Osteoblast (primary cell): ENCODE data around the gene POLG2. TPM values are rescaled to one million over a fixed set of nuclear protein-coding genes. Genes with fewer than 3 reads are reported as not detected.
"Not testable (repeated sequence)": the region's sequence is repeated elsewhere in the genome, so short reads cannot be mapped to it uniquely, and the experiment has no call there.

Source experiments
- DNase-seq: peaks from one replicate; pipeline ENCODE4 v3.0.0; 2011; ENCODE audit warnings: low spot score, mixed read lengths; ENCODE audit not compliant: insufficient read length; ENCODE audit errors: missing footprints
- H2AFZ ChIP-seq: 2 replicates; pipeline ENCODE4 v1.6.0; 2011; ENCODE audit warnings: mild to moderate bottlenecking, low read length
- H3K27ac ChIP-seq: 2 replicates; pipeline ENCODE4 v1.5.1; 2011; ENCODE audit warnings: mild to moderate bottlenecking, low read depth, low read length, moderate library complexity
- H3K27me3 ChIP-seq: 2 replicates; pipeline ENCODE4 v1.6.0; 2012; ENCODE audit warnings: mild to moderate bottlenecking, control low read depth, inconsistent platforms, low read length, moderate library complexity; ENCODE audit not compliant: insufficient read depth
- H3K36me3 ChIP-seq: 2 replicates; pipeline ENCODE4 v1.5.1; 2011; ENCODE audit warnings: mild to moderate bottlenecking, low read length, control low read depth, moderate library complexity; ENCODE audit not compliant: insufficient read depth
- H3K4me1 ChIP-seq: 2 replicates; pipeline ENCODE4 v1.5.1; 2011; ENCODE audit warnings: mild to moderate bottlenecking, low read length, control low read depth, moderate library complexity; ENCODE audit not compliant: insufficient read depth
- H3K4me2 ChIP-seq: 2 replicates; pipeline ENCODE4 v1.6.0; 2011; ENCODE audit warnings: mild to moderate bottlenecking, low read length; ENCODE audit not compliant: insufficient read depth
- H3K4me3 ChIP-seq: fragments of 200-600 bp; sonication (generic); 3 replicates; pipeline ENCODE4 v1.5.1; 2012; ENCODE audit warnings: mild to moderate bottlenecking, low read length, inconsistent platforms; ENCODE audit not compliant: insufficient read depth
- H3K79me2 ChIP-seq: 2 replicates; pipeline ENCODE4 v1.6.0; 2012; ENCODE audit warnings: mild to moderate bottlenecking, low read length, control low read depth, inconsistent platforms; ENCODE audit not compliant: insufficient read depth
- H3K9me3 ChIP-seq: 2 replicates; pipeline ENCODE4 v1.5.1; 2011; ENCODE audit warnings: low read depth, low read length, control low read depth
- H4K20me1 ChIP-seq: 2 replicates; pipeline ENCODE4 v1.6.0; 2012; ENCODE audit warnings: mild to moderate bottlenecking, low read length, control low read depth; ENCODE audit not compliant: insufficient read depth
- CTCF ChIP-seq: IDR thresholded peaks from 2 replicates; pipeline ENCODE4 v1.5.1; 2011; ENCODE audit warnings: mild to moderate bottlenecking, low read depth, low read length, moderate library complexity; ENCODE audit errors: extremely low read depth
- total RNA-seq: library from RNA; depleted of rRNA; stranded (reverse); fragments of >200 nt; gene quantifications from 2 replicates; pipeline ENCODE4 v1.2.3, GENCODE V29; 2012

The POLG2 gene
- total RNA-seq, 1 donor = 7.2 TPM

GRCh38 chr17:64461788-64462187 is 35.1 kb downstream of the POLG2 start:
- H3K4me2 ChIP-seq = no peak overlapping the region
- H3K36me3 ChIP-seq = no peaks in the 10 kb centered on the region
- H3K4me1 ChIP-seq = peaks cover 19% of the 10 kb centered on the region
- no peaks in the 10 kb centered on the region for H4K20me1 ChIP-seq
- no peaks in the 10 kb centered on the region for H3K9me3 ChIP-seq
- no peak for DNase-seq
- H3K27me3 ChIP-seq = no peaks in the 10 kb centered on the region
- no peak overlapping the region for H2AFZ ChIP-seq
- H3K4me3 ChIP-seq = no peak overlapping the region
- H3K27ac ChIP-seq = no peak overlapping the region
- no peaks in the 10 kb centered on the region for H3K79me2 ChIP-seq
- no peak for TF ChIP-seq CTCF

- H3K9me3 ChIP-seq = no peaks in the 10 kb centered on the region
- no peaks in the 10 kb centered on the region for H3K27me3 ChIP-seq
- no peak for DNase-seq
- no peak for TF ChIP-seq CTCF
- no peaks in the 10 kb centered on the region for H4K20me1 ChIP-seq
- no peak overlapping the region for H3K4me2 ChIP-seq
- no peak overlapping the region for H2AFZ ChIP-seq
- H3K4me1 ChIP-seq = peaks cover 19% of the 10 kb centered on the region
- H3K79me2 ChIP-seq = no peaks in the 10 kb centered on the region
- no peak overlapping the region for H3K27ac ChIP-seq
- H3K4me3 ChIP-seq = no peak overlapping the region
- H3K36me3 ChIP-seq = no peaks in the 10 kb centered on the region
These were observed 35.9 kb downstream of the POLG2 start for GRCh38 chr17:64460955-64461354.

- H2AFZ ChIP-seq, H3K27me3 ChIP-seq: not testable (repeated sequence)
These were observed 37.0 kb downstream of the POLG2 start for GRCh38 chr17:64459818-64460217.

GRCh38 chr17:64459284-64459747 is 37.5 kb downstream of the POLG2 start:
- H3K4me1 ChIP-seq = peaks cover 19% of the 10 kb centered on the region
- no peaks in the 10 kb centered on the region for H3K9me3 ChIP-seq
- peak overlapping the region; percentile 79 for H3K27ac ChIP-seq
- no peaks in the 10 kb centered on the region for H3K27me3 ChIP-seq
- H3K79me2 ChIP-seq = no peaks in the 10 kb centered on the region
- H2AFZ ChIP-seq = peak overlapping the region; percentile 8
- H3K4me2 ChIP-seq = peak overlapping the region; percentile 18
- no peak for TF ChIP-seq CTCF
- peak; percentile 81 for DNase-seq
- no peak overlapping the region for H3K4me3 ChIP-seq
- H3K36me3 ChIP-seq = no peaks in the 10 kb centered on the region
- no peaks in the 10 kb centered on the region for H4K20me1 ChIP-seq

More at GRCh38 chr17:64459818-64460217, 37.0 kb downstream of the POLG2 start:
- H3K27ac ChIP-seq = peak overlapping the region; percentile 79
- not testable (repeated sequence) for H3K36me3 ChIP-seq, H4K20me1 ChIP-seq, H3K9me3 ChIP-seq, H3K79me2 ChIP-seq, H3K4me3 ChIP-seq
- peaks cover 19% of the 10 kb centered on the region for H3K4me1 ChIP-seq
- H3K4me2 ChIP-seq = peak overlapping the region; percentile 18
- DNase-seq = peak; percentile 53

- no peaks in the 10 kb centered on the region for H4K20me1 ChIP-seq
- no peaks in the 10 kb centered on the region for H3K27me3 ChIP-seq
- no peak overlapping the region for H2AFZ ChIP-seq
- H3K36me3 ChIP-seq = no peaks in the 10 kb centered on the region
- DNase-seq = no peak
- no peak for TF ChIP-seq CTCF
- H3K9me3 ChIP-seq = no peaks in the 10 kb centered on the region
- H3K27ac ChIP-seq = peak overlapping the region; percentile 79
- H3K4me1 ChIP-seq = peaks cover 19% of the 10 kb centered on the region
- no peak overlapping the region for H3K4me2 ChIP-seq
- H3K79me2 ChIP-seq = no peaks in the 10 kb centered on the region
- H3K4me3 ChIP-seq = no peak overlapping the region
These were observed 38.1 kb downstream of the POLG2 start for GRCh38 chr17:64458756-64459155.
